Esophagus squamous epithelium (tissue), 5 donors: ENCODE measurements around the gene WDR73. TPM values are rescaled to one million over a fixed set of nuclear protein-coding genes. Genes with fewer than 3 reads are reported as not detected.

ENCODE experiments used
- DNase-seq: peaks from one replicate; lab custom pipeline; 2025; lab: John Stamatoyannopoulos, UW
- H3K27ac ChIP-seq, 4 donors: fragments of 200-600 bp; sonication (generic); one replicate each; pipeline ENCODE4 v1.5.1; 2016 to 2019; ENCODE audit warnings: mild to moderate bottlenecking in 1 of 4
- H3K27me3 ChIP-seq, 4 donors: fragments of 200-600 bp; sonication (generic); 1 replicate in 3 of 4; 2 replicates in 1 of 4; pipeline versions ENCODE4 v1.5.1 to v1.6.0; 2017 to 2021; ENCODE audit warnings: antibody characterized with exemption in 1 of 4
- H3K36me3 ChIP-seq, 3 donors: fragments of 200-600 bp; sonication (generic); one replicate each; pipeline ENCODE4 v1.5.1; 2016 to 2019
- H3K4me1 ChIP-seq, 3 donors: fragments of 200-600 bp; sonication (generic); one replicate each; pipeline ENCODE4 v1.5.1; 2017 to 2019
- H3K4me3 ChIP-seq, 4 donors: fragments of 200-600 bp; sonication (generic); 1 replicate in 3 of 4; 2 replicates in 1 of 4; pipeline ENCODE4 v1.5.1; 2016 to 2019; ENCODE audit warnings: mild to moderate bottlenecking in 2 of 4, moderate library complexity in 1 of 4
- H3K9me3 ChIP-seq, 3 donors: fragments of 200-600 bp; sonication (generic); one replicate each; pipeline ENCODE4 v1.5.1; 2016 to 2019
- CTCF ChIP-seq, 6 experiments: fragments of 450-650 bp in 4 of 6; fragments of 200-600 bp in 2 of 6; sonication (generic) in 2 of 6; IDR thresholded peaks; one replicate each; pipeline ENCODE4 v1.5.1; 2016 to 2019; ENCODE audit warnings: antibody characterized with exemption in 6 of 6, mild to moderate bottlenecking in 4 of 6, moderate library complexity in 4 of 6
- POLR2A ChIP-seq, 4 donors: fragments of 450-650 bp; IDR thresholded peaks; one replicate each; pipeline ENCODE4 v1.6.1; 2017; ENCODE audit warnings: antibody characterized with exemption in 4 of 4, mild to moderate bottlenecking in 4 of 4, moderate library complexity in 3 of 4
- WGBS, 2 donors: methylation state at CpG; one replicate each; pipeline ENCODE4 v1.1.5; 2018; 5-methylcytosine and 5-hydroxymethylcytosine counted together
- intact Hi-C: fragments of 100-400 bp; cut with DNase I; formaldehyde crosslinking; loops from one replicate; pipeline ENCODE4 v1.15.0; 2022
- total RNA-seq, 4 donors: library from RNA; depleted of rRNA; stranded (reverse); fragments of >200 nt; gene quantifications; one replicate each; pipeline ENCODE4 v1.1.0, GENCODE V29; 2016
- donor health status: DM: yes; HTN: yes; CAD: no.

Gene WDR73
- total RNA-seq, 4 donors from 2014 or later: 14.1 to 27.5 (median 16.5) TPM

- no peak overlapping the region for H3K4me3 ChIP-seq
- no peak for DNase-seq
- no peaks in the 10 kb centered on the region for H3K27me3 ChIP-seq
- H3K9me3 ChIP-seq: no peaks in the 10 kb centered on the region
- H3K27ac ChIP-seq: peak overlapping the region in 1 of 4 donors; percentile 7
- WGBS, 2 donors: 43 to 44% methylated on average over 4 to 5 of the region's 5 CpGs
- peaks cover 0 to 87% (median 4%) of the 10 kb centered on the region in 3 donors for H3K36me3 ChIP-seq
- TF ChIP-seq CTCF (IDR thresholded peaks at IDR 0.05) (no peak), POLR2A (IDR thresholded peaks at IDR 0.05) (no peak)
- intact Hi-C loops: no loop called here
- peaks cover 0 to 5% (median 0%) of the 10 kb centered on the region in 3 donors for H3K4me1 ChIP-seq
These were observed 31.2 kb upstream of the WDR73 start for GRCh38 chr15:84685304-84685703.

GRCh38 chr15:84684092-84684491 is 30.0 kb upstream of the WDR73 start:
- H3K36me3 ChIP-seq: peaks cover 0 to 89% (median 5%) of the 10 kb centered on the region in 3 donors
- no peaks in the 10 kb centered on the region for H3K27me3 ChIP-seq
- H3K9me3 ChIP-seq: no peaks in the 10 kb centered on the region
- WGBS, 2 donors: 45 to 67% methylated on average over 1 of the region's 1 CpG
- H3K4me1 ChIP-seq: peaks cover 0 to 5% (median 0%) of the 10 kb centered on the region in 3 donors
- intact Hi-C loops: no loop called here
- H3K4me3 ChIP-seq: no peak overlapping the region
- no peak overlapping the region for H3K27ac ChIP-seq
- TF ChIP-seq POLR2A (IDR thresholded peaks at IDR 0.05): no peak
- DNase-seq: no peak

GRCh38 chr15:84681831-84682230 is 27.7 kb upstream of the WDR73 start:
- 91 to 96% methylated on average over 3 of the region's 3 CpGs for WGBS, 2 donors
- H3K4me1 ChIP-seq: peaks cover 0 to 5% (median 0%) of the 10 kb centered on the region in 3 donors
- no peak overlapping the region for H3K4me3 ChIP-seq
- no peak overlapping the region for H3K27ac ChIP-seq
- peaks cover 0 to 88% (median 12%) of the 10 kb centered on the region in 3 donors for H3K36me3 ChIP-seq
- intact Hi-C loops: no loop called here
- no peak for DNase-seq
- TF ChIP-seq CTCF (IDR thresholded peaks at IDR 0.05) (no peak), POLR2A (IDR thresholded peaks at IDR 0.05) (no peak)
- no peaks in the 10 kb centered on the region for H3K9me3 ChIP-seq
- H3K27me3 ChIP-seq: no peaks in the 10 kb centered on the region

- TF ChIP-seq CTCF (IDR thresholded peaks at IDR 0.05) (no peak), POLR2A (IDR thresholded peaks at IDR 0.05) (no peak)
- no peak overlapping the region for H3K4me3 ChIP-seq
- no peak overlapping the region for H3K27ac ChIP-seq
- H3K36me3 ChIP-seq: peaks cover 0 to 89% (median 0%) of the 10 kb centered on the region in 3 donors
- no peak for DNase-seq
- H3K4me1 ChIP-seq: no peaks in the 10 kb centered on the region
- no peaks in the 10 kb centered on the region for H3K27me3 ChIP-seq
- no peaks in the 10 kb centered on the region for H3K9me3 ChIP-seq
- intact Hi-C loops: no loop called here
These were observed 17.1 kb upstream of the WDR73 start for GRCh38 chr15:84671211-84671610.

GRCh38 chr15:84669726-84670125 is 15.6 kb upstream of the WDR73 start:
- 84 to 85% methylated on average over 8 of the region's 8 CpGs for WGBS, 2 donors
- TF ChIP-seq CTCF (IDR thresholded peaks at IDR 0.05) (no peak), POLR2A (IDR thresholded peaks at IDR 0.05) (no peak)
- DNase-seq: no peak
- Histone ChIP-seq H3K4me3 (no peak overlapping the region), H3K36me3 (peaks cover 0 to 89% (median 0%) of the 10 kb centered on the region in 3 donors), H3K4me1 (no peaks in the 10 kb centered on the region), H3K27me3 (no peaks in the 10 kb centered on the region), H3K27ac (no peak overlapping the region), H3K9me3 (no peaks in the 10 kb centered on the region)
- intact Hi-C loops: no loop called here
